SW 1271 (cell line): ENCODE data around the gene ENAH.
"Not testable (repeated sequence)": the region's sequence is repeated elsewhere in the genome, so short reads cannot be mapped to it uniquely, and the experiment has no call there.

Source experiments
- DNase-seq, 2 experiments: peaks; one replicate each; lab custom pipeline; 2025; lab: John Stamatoyannopoulos, UW

Gene ENAH

DNA sequence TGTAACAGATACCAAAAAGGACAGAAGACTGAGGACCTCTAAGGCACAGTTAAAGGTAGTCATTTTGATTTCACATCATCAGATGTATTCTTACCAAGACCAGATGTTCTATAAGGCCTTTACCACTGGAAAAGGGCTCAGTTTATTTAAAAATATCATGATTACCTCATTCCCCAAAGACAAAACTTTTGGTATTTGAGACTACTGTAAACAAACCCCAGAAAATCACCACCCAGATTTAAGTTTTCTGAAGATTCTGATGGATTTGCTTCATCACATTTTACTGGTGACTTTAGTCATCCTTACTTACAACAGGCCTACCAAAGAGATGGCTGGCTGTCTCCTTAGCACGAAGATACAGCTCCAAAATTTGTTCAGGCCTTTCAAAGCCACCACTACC is 8.3 kb downstream of the ENAH start:
- DNase-seq, result no peak

DNA sequence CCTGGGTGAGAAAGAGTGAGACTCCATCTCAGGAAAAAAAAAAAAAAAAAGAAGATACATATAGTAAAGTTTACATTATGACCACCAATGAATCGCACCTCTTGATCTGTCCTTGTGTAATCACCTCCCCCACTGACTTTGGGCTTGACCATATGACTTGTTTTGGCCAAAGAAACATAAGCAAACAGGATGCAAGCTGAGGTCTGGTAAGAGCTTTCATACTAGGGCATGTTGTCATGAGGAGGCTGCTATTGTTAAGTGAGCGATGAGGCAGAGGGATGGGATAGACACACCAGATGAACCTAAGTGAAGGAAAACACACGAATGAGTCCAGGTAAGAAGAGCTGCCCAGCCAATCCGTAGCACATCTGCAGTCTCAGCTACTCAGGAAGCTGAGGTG is 10.7 kb downstream of the ENAH start:
- DNase-seq, result no peak

DNA sequence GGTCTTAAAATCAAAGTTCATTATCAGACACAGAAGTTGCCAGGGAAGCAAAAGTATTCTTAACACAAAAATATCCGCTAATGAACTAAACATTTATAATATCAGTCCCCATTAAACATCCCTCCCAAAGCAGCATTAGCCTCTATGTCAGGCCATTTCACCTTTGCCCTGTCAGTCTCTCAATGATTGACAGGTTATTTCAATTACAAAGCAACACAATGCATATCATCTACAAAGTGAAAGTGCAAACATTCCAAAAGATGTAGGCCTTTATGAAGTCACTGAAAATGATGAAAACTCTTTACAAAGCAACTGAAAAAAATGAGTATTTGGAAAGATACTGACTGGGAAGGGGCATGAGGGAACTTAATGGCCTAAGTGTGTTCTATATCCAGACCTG is 14.1 kb downstream of the ENAH start:
- DNase-seq, result no peak

DNA sequence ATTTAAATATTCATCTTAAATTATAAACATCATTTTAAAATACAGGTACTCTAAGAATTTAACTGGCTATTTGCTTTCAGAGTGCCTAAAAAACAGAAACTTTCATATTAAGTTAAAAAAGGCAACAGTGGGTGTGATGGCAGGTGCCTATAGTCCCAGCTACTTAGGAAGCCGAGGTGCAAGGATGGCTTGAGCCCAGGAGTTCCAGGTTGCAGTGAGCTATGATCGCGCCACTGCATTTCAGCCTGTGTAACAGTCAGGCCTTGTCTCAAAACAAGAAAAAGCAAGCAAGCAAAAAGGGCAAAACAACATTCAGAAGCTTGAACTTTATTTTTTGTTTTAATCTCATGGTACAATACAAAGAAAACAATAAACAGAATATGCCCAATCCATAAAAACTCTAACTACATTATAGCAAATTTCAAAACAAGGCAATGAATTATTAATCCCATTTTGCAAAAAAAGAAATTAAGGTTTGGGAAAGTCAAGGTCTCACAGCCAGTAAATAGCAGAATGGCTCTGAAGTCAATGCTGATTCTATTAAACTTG is 15.2 kb downstream of the ENAH start:
- DNase-seq, result no peak

DNA sequence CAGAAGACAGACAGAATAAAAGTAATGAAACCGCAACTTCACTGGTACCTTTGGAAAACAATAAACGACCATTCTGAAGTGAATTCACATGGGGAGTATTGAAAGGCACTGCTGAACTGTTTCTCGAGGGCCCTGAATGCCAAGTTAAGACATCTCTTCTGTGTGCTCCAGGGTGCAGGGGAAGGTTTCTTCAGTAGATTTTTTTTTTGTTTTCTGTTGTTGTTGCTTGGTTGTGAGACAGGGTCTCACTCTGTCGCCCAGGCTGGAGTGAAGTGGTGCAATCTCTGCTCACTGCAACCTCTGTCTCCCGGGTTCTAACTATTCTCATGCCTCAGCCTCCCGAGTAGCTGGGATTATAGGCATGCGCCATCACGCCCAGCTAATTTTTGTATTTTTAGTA is 15.9 kb downstream of the ENAH start:
- not testable (repeated sequence) for DNase-seq

DNA sequence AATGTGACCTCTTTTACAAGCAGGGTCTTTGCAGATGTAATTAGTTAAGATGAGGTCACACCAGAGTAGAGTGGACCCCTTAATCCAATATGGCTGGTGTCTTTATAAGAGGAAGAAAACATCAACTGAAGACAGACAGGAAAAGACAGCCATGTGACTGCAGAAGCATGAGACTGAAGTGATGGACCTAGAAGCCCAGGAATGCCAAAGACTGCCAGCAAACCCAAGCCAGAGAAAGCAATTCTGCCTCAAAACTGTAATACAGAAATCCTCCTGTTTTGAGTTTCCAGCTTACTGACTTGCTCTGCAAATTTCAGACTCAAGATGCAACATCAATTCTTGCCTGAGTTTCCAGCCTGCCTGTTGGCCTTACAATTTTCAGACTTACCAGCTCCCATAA is 17.3 kb downstream of the ENAH start:
- no peak for DNase-seq

DNA sequence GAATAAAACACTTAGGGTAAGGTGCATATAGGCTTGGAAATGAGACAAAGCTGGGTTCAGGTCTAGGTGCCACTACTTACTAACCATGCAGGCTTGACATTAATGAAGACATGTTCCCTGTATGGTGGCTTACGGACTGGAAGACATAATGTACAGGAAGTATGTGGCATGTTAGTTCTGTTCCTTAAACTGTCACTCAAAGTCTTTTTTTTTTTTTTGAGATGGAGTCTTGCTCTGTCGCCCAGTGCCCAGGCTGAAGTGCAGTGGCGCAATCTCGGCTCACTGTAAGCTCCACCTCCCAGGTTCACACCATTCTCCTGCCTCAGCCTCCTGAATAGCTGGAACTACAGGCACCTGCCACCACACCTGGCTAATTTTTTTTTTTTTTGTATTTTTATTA is 20.1 kb downstream of the ENAH start:
- not testable (repeated sequence) for DNase-seq

DNA sequence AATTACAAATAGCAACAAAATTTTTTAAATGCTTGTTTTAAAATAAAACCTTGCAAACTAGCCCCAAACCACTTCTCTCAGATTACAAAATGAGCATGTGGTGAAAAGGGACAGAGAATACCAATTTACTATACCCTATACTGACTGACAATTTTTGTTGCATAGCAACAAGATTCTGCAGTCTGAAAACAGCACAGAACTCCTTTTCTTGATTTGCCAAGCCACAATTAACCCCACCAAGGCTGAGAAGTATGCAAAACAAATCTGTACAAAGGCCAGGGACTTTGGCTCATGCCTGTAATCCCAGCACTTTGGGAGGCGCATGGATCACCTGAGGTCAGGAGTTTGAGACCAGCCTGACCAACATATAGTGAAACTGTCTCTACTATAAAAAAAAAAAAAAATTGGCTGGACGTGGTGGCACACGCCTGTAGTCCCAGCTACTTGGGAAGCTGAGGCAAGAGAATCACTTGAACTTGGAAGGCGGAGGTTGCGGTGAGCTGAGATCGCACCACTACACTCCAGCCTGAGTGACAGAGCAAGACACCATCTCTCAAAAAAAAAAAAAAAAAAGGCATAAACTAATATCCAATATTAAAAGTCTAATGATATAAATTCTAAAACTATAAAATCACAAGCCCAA is 21.8 kb downstream of the ENAH start:
- DNase-seq, result no peak

DNA sequence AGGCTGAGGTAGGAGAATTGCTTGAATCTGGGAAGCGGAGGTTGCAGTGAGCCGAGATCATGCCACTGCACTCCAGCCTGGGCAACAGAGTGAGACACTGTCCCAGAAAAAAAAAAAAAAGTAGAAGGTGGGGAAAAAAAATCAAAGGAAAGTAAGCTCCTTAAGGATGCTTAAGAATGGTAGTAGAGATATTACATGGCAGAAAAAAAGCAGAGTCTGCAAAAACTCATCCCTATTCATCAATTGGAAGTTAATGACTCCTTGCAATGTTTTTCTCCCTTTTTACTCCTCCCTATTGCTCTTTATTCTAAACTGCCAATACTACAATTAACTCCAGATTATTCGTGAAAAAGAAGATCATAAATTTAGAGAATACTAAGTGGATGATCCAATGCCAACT is 23.4 kb downstream of the ENAH start:
- no peak for DNase-seq

DNA sequence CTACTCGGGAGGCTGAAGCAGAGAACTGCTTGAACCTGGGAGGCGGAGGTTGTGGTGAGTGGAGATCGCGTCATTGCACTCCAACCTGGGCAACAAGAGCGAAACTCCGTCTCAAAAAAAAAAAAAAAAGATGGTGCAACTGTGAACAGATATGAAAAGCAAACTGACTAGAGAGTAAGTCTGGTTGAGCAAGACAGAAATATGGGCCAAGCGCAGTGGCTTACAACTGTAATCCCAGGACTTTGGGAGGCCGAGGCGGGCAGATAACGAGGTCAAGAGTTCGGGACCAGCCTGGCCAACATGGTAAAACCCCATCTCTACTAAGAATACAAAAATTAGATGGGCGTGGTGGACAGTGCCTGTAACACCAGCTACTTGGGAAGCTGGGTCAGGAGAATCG is 24.1 kb downstream of the ENAH start:
- DNase-seq, result not testable (repeated sequence)

DNA sequence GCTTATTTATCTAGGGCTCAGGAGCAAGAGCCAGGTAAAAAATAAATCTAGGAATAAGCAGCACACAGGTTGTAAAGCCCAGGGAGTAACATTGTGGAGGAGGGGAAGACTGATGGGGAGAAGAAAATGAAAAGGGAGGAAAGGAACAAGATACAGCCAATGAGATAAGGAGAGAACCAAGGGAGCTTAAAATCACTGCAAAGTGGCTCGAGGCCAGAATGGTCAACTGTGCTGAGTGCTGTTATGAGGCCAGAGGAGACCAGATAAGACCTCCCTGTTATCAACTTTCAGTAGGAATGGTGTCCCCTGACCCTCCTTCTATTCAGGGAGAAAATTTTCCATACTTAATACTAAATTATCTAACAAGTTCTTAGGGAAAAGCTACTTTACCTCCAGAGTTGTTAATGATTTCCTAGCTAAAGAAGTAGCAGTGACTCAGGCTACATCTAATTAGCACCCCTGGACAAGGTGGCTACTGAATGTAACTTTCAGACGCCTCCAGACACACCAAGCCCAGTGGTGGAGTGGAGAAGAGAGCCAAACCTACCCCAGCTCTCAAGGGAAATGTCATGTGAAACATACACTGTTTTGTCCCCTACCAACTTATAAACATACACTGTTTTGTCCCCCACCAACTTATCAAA is 25.5 kb downstream of the ENAH start:
- DNase-seq, result no peak

DNA sequence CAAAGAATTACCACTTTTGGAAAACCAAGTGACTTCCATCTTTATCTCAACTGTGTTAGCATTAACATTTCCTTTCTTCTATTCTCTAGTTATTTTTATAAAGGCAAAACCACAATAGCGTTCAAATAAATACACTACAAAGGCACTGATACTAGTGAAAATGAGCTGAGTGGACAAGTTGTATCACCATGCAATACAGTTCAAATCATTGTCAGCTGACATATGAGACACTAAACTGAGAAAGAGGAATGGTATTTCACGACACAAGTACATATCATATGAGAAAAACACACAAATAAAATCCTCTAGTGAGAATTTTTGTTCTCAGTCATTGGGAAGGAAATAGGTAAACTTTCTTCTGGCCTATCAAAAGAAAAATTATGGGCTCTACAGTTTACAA is 26.2 kb downstream of the ENAH start:
- DNase-seq, result no peak

DNA sequence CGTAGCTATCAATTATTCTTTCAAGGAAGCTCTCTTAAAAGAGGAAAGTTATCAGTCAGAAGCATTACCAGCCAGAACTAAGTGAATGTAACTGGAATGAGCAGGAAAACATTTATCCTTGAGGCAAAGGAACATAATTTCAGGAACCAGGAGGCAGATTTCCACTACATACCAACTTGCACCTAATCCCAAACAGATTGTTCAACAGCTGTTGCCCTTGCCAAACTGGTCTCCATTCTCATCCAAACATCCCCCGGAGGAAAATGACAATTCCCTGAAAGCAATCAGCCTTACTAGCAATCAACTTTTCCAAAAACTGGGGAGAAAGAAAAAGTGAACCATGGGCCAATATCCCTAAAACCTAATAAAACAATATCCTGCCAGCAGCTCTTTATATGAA is 35.0 kb downstream of the ENAH start:
- no peak for DNase-seq

DNA sequence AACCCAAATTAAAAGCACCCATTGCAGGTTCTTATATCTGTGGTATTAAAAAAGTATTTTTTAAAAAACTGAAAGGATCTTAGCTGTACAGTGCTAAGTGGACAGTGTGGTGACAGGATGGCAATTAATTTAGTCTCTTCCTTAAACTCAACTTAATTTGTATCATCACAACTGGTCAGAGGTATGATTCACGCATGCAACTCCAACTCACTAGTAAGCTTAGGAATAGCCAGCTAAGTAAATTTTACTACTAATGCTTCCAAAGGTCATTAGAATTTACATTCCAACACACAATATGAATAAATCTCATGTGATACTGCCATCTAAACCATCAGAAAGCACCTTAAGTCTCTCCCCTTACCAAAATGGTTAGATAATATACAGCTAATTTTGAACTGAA is 35.4 kb downstream of the ENAH start:
- no peak for DNase-seq

DNA sequence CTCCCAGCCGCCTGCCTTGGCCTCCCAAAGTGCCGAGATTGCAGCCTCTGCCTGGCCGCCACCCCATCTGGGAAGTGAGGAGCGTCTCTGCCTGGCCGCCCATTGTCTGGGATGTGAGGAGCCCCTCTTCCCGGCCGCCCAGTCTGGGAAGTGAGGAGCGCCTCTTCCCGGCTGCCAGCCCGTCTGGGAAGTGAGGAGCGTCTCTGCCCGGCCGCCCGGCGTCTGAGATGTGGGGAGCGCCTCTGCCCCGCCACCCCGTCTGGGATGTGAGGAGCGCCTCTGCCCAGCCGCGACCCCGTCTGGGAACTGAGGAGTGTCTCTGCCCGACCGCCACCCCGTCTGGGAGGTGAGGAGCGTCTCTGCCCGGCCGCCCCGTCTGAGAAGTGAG is 37.5 kb downstream of the ENAH start:
- not testable (repeated sequence) for DNase-seq

DNA sequence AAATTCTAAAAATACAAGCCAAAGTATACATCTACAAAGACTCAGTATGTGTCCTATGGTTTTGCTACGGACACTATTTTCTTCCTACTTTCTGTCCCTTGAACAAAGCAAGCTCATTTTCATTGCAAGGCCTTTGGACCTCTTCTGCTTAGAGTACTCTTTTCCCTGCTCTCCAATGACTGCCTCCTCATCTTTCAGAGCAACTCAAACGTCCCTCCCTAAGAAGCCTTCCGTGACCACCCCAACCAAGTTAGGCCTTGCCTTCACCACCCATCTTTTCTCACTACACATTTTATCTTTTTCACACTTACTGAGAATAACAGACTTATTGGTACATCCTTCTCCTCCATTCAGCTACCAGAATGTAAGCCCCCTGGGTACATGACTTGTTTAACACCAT is 39.9 kb downstream of the ENAH start:
- no peak for DNase-seq

DNA sequence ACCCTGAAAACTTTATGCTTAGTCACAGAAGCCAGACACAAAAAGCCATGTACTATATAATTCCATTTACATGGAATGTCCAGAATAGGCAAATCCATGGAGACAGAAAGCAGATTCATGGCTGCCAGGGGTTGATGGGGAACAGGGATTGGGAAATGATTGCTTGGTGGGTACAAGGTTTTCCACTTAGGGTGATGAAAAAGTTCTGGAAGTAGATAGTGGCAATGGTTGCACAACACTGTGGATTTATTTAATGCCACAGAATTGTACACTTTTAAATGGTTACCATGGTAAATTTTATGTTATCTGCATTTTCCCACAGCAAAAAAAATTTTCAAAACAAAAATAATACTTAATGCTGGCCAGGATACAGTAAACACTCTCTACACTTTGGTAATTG is 40.6 kb downstream of the ENAH start:
- no peak for DNase-seq

DNA sequence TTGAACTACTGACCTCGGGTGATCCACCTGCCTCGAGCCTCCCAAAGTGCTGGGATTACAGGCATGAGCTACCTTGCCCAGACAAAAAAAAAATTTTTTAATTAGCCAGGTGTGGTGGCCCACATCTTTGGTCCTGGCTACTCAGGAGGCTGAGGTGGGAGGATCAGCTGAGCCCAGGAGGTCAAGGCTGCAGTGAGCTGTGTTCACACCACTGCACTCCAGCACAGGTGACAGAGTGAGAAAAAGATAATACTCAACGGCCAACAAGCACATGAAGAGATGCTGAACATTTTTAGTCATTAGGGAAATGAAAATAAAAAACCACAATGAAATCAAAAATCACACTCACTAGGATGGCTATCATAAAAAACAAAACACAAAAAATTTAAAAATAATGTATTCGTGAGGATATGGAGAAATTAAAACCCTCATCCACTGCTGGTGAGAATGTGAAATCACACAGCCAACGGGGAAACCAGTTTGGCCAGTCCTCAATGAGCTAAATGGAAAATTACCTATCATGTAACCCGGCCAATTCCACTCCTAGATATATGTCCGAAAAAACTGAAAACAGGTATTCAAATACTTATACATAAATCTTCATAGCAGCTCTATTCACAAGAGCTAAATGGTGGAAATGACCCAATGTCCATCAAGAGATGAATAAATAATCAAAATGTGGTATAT is 41.2 kb downstream of the ENAH start:
- no peak for DNase-seq

DNA sequence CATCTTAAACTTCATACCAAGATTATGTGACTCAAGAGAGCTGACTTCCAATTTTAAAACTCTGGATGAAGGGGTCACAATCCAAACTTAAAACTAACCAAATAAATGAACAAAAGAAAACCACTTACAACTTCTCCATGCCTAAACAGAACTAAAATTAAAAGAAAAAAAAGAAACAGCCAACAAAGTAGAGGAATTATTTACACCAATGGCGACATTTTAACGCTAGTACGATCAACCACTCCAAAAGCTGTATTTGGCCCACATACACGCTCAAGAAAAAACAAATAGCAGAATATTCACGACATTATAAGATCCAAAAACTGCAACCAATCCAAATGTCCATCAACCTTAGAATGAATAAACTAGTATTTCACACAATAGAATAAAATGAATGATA is 42.4 kb downstream of the ENAH start:
- DNase-seq, result no peak

DNA sequence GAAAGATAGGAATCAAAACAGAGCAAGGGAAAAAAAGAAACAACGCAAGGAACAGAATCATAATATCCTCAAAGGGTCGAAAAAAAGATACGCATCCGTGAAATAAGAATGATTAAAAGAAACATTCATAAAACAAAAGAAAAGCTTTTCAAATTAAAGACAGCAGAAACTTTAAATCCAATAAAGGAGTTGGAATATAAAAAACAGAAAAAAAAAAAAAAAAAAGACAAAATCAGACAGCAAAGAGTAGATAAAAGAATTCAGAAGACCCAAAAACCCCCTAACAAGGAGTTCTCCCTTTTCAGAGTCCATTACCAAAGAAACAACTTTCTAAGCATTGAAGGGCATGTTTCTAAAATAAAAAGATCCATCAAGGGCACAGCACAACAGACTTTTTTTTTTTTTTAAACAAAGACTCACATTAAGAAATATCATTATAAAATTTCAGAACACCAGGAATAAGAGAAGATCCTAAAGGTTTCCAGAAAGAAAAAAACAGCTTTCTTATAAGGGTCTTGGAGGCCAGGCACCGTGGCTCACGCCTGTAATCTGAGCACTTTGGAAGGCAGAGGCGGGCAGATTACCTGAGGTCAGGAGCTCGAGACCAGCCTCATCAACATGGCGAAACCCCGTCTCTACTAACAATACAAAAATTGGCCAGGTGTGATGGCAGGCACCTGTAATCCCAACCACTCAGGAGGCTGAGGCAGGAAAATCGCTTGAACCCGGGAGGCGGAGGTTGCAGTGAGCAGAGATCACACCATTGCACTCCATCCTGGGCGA is 44.7 kb downstream of the ENAH start:
- DNase-seq, result no peak

DNA sequence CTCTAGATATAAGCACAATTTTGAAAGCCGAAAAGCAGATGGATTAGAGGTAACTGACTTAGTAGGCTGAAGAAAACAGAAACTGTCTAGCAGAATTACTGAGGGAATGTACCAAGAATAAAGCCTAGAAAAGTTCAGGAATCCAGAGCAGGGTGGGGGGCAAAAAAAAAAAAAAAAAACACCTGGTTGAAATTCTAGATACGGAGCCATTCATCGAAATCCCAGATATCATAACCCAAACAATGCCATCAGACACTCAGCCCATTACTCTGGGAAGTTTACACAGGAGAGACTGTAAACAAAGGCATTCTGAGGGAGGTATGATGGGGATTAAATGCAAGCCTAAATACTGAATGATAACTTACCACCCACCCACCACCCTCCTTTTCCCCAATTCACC is 45.6 kb downstream of the ENAH start:
- DNase-seq, result no peak

DNA sequence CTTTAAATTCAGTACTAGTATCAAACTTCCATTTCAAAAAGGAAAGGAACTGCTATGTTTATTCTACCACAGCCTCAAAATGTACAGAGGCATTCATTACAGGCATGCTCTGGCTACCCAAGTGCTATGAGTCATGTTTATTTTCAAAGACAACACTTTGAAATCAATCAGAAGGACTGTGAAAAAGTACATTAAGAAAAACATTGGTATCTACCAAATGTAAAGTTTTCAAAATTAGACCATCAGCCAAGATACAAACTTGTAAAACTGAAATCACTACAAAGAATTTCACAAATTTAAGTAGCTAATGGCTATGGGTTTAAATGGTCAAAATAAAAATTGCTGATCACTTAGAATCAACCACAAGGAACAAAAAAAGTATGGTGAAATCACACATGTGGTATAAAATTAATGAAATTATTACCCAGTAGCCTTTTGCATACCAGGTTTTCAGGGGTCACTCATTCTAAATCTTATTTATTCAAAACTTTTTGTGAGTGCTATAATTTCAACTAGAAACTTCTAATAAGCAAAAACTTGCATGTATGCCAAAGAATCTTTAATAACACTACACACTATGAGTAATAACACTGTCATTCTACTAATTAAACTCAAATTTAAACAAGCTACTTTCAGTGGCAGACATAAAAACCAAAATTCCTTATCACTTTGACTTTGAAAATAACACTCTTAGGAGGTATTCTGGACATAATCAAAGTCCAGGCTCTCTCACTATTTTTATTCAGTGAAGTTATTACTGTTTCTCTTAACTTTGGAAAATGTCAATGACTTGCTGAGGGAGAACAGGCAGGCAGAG is 49.2 kb downstream of the ENAH start:
- peak in 1 of 2 experiments; percentile 23 for DNase-seq
